Ishikawa (cell line): ENCODE results near the gene BPIFB3.

Source experiments
- CEBPB ChIP-seq: IDR thresholded peaks from 2 replicates; pipeline ENCODE4 v1.6.1; 2012
- CREB1 ChIP-seq: IDR thresholded peaks from 2 replicates; pipeline ENCODE4 v1.6.1; 2012; ENCODE audit warnings: low read depth
- EGR1 ChIP-seq: IDR thresholded peaks from 2 replicates; pipeline ENCODE4 v1.6.1; 2012
- EP300 ChIP-seq: IDR thresholded peaks from 2 replicates; pipeline ENCODE4 v1.6.1; 2012; ENCODE audit warnings: borderline replicate concordance
- FOXM1 ChIP-seq: IDR thresholded peaks from 2 replicates; pipeline ENCODE4 v1.6.1; 2012; ENCODE audit warnings: low read depth, borderline replicate concordance
- NFIC ChIP-seq: IDR thresholded peaks from 2 replicates; pipeline ENCODE4 v1.6.1; 2012
- RAD21 ChIP-seq: IDR thresholded peaks from 2 replicates; pipeline ENCODE4 v1.6.1; 2012; ENCODE audit warnings: low read depth
- TAF1 ChIP-seq: IDR thresholded peaks from 2 replicates; pipeline ENCODE4 v1.6.1; 2012; ENCODE audit warnings: low read depth, mild to moderate bottlenecking
- TCF12 ChIP-seq: IDR thresholded peaks from 2 replicates; pipeline ENCODE4 v1.6.1; 2012; ENCODE audit warnings: low read depth
- TEAD4 ChIP-seq: IDR thresholded peaks from 2 replicates; pipeline ENCODE4 v1.6.1; 2012
- YY1 ChIP-seq: IDR thresholded peaks from 2 replicates; pipeline ENCODE4 v1.6.1; 2012; ENCODE audit warnings: low read depth
- ZBTB7A ChIP-seq: IDR thresholded peaks from 2 replicates; pipeline ENCODE4 v1.6.1; 2012; ENCODE audit warnings: low read depth
- TF ChIP-seq, protein P1 (sequence below): IDR thresholded peaks from 2 replicates; pipeline ENCODE4 v1.6.1; 2012
- TF ChIP-seq, protein P2 (sequence below): IDR thresholded peaks from 2 replicates; pipeline ENCODE4 v1.6.1; 2012; ENCODE audit warnings: low read depth, mild to moderate bottlenecking
- TF ChIP-seq, protein P3 (sequence below): IDR thresholded peaks from 2 replicates; pipeline ENCODE4 v1.6.1; 2012

Gene BPIFB3

DNA sequence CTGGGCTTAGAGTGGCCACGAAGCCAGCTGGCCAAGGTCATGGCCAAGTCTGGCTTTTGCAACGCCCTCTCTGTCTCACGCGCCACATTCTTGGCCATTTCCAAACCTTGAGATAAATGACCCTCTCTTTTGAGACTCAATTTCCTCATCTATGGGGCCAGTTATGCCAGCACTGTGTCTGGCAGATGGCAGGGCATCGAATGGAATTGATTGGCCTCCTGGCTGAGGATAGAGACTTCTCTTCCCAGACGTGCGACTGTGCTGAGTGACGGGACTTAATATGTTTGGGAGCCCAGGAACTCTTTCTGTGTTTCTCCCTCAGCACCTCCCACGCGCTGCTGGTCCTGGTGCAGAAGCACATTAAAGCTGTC is 38.6 kb upstream of the BPIFB3 start:
- no peak for TF ChIP-seq CREB1
- no peak for TF ChIP-seq EGR1
- TF ChIP-seq YY1: no peak
- no peak for TF ChIP-seq EP300
- no peak for TF ChIP-seq CEBPB

DNA sequence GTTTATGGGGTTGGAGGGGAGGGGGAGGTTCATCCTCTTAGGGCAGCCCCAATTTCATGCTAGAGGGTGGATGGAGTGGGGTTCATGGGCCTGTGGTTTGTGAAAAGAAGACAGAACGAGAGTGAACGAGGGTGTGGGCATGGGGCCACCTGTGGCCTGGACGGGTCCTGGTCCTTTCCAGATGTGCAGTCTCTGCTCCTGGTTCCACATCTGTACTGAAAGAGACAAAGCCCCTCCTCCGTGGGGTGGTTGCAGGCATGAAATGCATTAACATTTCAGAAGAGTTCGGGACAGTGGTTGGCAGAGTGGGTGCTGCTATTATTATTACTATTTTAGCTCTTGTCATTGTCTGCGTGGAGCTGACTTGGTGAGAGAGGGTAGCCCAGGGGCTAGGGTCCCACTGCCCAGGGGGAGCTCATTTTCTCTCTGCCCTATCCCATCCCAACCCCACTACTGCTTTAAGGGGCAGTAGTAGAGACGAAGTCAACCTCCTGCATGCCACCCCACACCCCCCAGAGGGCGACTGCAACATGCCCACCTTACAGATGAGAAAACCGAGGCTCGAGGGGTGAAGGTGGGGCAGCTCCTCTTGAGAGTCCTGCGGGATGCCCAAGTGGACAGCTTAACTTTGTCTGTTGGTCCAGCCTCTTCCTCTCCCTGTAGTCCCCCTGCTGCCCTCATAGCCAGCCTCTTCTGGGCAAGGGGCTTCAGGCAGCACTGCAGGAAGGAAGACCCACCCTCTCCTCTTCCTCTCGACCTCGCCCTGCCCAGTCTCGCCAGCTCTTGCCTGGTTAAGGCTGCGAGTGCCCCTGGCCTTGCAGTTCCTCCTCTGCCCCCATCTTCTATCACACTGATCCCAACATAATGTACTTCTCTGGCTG is 37.8 kb upstream of the BPIFB3 start:
- TF ChIP-seq ZBTB7A (no peak), NFIC (no peak), TCF12 (no peak), TEAD4 (no peak), YY1 (no peak), EGR1 (no peak)
- TF ChIP-seq, protein P1, sequence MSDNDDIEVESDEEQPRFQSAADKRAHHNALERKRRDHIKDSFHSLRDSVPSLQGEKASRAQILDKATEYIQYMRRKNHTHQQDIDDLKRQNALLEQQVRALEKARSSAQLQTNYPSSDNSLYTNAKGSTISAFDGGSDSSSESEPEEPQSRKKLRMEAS: no peak
- TF ChIP-seq, protein P2, sequence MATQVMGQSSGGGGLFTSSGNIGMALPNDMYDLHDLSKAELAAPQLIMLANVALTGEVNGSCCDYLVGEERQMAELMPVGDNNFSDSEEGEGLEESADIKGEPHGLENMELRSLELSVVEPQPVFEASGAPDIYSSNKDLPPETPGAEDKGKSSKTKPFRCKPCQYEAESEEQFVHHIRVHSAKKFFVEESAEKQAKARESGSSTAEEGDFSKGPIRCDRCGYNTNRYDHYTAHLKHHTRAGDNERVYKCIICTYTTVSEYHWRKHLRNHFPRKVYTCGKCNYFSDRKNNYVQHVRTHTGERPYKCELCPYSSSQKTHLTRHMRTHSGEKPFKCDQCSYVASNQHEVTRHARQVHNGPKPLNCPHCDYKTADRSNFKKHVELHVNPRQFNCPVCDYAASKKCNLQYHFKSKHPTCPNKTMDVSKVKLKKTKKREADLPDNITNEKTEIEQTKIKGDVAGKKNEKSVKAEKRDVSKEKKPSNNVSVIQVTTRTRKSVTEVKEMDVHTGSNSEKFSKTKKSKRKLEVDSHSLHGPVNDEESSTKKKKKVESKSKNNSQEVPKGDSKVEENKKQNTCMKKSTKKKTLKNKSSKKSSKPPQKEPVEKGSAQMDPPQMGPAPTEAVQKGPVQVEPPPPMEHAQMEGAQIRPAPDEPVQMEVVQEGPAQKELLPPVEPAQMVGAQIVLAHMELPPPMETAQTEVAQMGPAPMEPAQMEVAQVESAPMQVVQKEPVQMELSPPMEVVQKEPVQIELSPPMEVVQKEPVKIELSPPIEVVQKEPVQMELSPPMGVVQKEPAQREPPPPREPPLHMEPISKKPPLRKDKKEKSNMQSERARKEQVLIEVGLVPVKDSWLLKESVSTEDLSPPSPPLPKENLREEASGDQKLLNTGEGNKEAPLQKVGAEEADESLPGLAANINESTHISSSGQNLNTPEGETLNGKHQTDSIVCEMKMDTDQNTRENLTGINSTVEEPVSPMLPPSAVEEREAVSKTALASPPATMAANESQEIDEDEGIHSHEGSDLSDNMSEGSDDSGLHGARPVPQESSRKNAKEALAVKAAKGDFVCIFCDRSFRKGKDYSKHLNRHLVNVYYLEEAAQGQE: no peak
- TF ChIP-seq, protein P3, sequence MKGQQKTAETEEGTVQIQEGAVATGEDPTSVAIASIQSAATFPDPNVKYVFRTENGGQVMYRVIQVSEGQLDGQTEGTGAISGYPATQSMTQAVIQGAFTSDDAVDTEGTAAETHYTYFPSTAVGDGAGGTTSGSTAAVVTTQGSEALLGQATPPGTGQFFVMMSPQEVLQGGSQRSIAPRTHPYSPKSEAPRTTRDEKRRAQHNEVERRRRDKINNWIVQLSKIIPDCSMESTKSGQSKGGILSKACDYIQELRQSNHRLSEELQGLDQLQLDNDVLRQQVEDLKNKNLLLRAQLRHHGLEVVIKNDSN: no peak

DNA sequence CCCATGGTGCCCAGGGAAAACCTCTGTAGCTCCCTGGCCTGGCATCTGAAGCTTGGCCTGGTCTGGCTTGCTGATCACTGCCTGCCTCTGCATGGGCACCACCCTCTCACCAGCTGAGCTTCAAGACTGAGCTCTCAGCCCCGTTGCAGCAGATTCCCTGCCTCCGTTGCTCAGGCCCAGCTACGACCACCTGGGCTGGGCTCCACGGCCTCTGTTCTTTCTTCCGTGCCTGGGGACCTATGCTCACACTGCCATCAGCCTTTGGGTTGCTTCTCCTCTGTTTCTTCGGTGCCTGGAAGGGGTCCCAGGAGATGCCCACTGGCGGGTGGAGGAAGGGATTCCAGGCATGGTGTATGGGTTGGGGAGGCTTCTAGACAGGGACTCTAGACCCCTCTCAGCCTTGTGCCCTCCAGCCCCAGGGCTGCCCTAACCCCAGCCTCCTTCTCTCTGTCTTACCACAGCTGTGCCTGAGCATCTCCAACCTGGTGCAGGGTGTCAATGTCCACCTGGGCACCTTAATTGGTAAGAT is 37.1 kb upstream of the BPIFB3 start:
- TF ChIP-seq CEBPB (no peak), EP300 (no peak), TEAD4 (no peak), YY1 (no peak)
- TF ChIP-seq, protein P3: no peak
- TF ChIP-seq, protein P2: no peak

DNA sequence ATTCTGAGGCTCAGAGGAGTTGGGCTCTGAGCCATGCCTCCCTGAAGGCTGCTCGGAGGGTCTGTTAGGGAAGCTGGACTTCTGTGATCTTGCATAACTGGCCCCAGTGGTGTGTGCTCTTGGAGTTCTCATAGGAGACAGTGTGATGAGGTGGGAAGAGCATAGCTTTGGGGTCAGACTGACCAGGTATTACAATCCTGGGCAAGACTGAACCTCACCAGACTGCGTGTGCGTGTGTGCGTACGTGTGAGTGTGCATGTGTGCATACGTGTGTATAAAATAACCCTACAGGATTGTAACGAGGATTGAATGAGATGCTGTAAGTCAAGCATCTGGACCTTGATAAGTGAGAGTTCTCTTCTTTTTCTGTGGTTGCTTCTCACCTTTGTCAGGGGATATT is 36.2 kb upstream of the BPIFB3 start:
- TF ChIP-seq ZBTB7A: no peak
- TF ChIP-seq YY1: no peak
- no peak for TF ChIP-seq EP300
- TF ChIP-seq, protein P1: no peak
- TF ChIP-seq CEBPB: no peak
- TF ChIP-seq TEAD4: no peak
- no peak for TF ChIP-seq EGR1
- TF ChIP-seq NFIC: no peak
- no peak for TF ChIP-seq FOXM1
- TF ChIP-seq, protein P3: no peak
- TF ChIP-seq RAD21: no peak
- no peak for TF ChIP-seq TAF1
- TF ChIP-seq TCF12: no peak
- TF ChIP-seq, protein P2: no peak
